Measurements from ENCODE around the gene GRM8. TPM values are rescaled to one million over a fixed set of nuclear protein-coding genes. Genes with fewer than 3 reads are reported as not detected.
A peak's percentile ranks its signal among the peaks of the same experiment; 100 is the strongest.

GRM8 gene
- total RNA-seq, 1 experiment from 2014 or later, result 1.8 TPM

DNA sequence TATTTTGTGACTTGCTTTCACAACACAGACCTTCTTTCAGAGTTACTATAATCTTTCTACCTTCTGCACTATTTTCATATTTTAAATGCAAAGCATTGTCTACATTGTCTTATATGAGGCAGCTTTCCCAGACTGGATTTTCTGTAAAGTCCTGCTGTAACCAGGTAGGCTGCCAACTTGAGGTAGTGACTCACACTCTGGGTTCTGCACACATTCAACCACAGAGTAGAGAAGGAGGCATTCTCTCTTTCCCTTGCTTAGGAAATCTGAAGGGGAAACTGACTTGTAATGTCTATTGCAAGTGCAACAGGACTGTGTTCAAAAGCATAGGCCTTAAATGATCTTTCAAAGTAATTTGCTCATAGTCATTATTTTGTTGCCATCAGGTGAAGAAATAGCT, 461.4 kb downstream of the GRM8 start:
- Histone ChIP-seq H2AK5ac (ENCODE audit: insufficient read length, low read length) (no peak overlapping the region), H2BK15ac (ENCODE audit: low read depth, low read length) (no peak overlapping the region), H4K8ac (replicated peaks; ENCODE audit: insufficient read length, low read depth, low read length) (no peak overlapping the region), H3T11ph (ENCODE audit: low read length) (no peak overlapping the region), H4K91ac (ENCODE audit: insufficient read length, low read depth, low read length) (no peak overlapping the region), H3K27me3 (ENCODE audit: insufficient read depth, low read length) (no peaks in the 10 kb centered on the region), H2BK12ac (ENCODE audit: insufficient read length, low read depth, low read length) (no peak overlapping the region), H2AFZ (ENCODE audit: low read length) (no peak overlapping the region), H3K18ac (ENCODE audit: insufficient read length, low read depth, low read length) (no peak overlapping the region), H3K4me1 (ENCODE audit: insufficient read depth, low read length) (no peaks in the 10 kb centered on the region), H3K14ac (ENCODE audit: insufficient read depth, low read length) (no peak overlapping the region), H3K79me1 (ENCODE audit: insufficient read depth, low read depth, low read length, poor library complexity, severe bottlenecking) (no peaks in the 10 kb centered on the region), H3K23ac (ENCODE audit: insufficient read length, low read depth, low read length) (no peak overlapping the region), H3K4ac (ENCODE audit: low read depth, low read length) (no peak overlapping the region), H3K27ac (ENCODE audit: insufficient read length, low read depth, low read length) (no peak overlapping the region), H4K5ac (ENCODE audit: insufficient read length, low read depth, low read length) (no peak overlapping the region), H3K23me2 (ENCODE audit: insufficient read length, low read depth, low read length, poor library complexity, severe bottlenecking) (no peaks in the 10 kb centered on the region), H4K20me1 (ENCODE audit: control insufficient read depth, insufficient read depth, insufficient read length) (no peaks in the 10 kb centered on the region), H3K79me2 (ENCODE audit: insufficient read depth, low read length) (no peaks in the 10 kb centered on the region), H2BK20ac (ENCODE audit: low read depth, low read length, poor library complexity, severe bottlenecking) (no peak overlapping the region), H2BK120ac (ENCODE audit: low read depth, low read length, poor library complexity, severe bottlenecking) (no peak overlapping the region), H3K9me3 (ENCODE audit: control insufficient read depth, low read depth, low read length) (no peaks in the 10 kb centered on the region), H2BK5ac (ENCODE audit: insufficient read length, low read length) (no peak overlapping the region), H3K4me2 (ENCODE audit: insufficient read depth, insufficient read length, low read length) (no peak overlapping the region), H3K56ac (ENCODE audit: insufficient read length, low read depth, low read length) (no peak overlapping the region), H3K9ac (ENCODE audit: extremely low read depth, insufficient read length, low read length) (no peak overlapping the region)
- H3K4me3 Mint-ChIP-seq, result no peak overlapping the region
- no peaks in the 10 kb centered on the region for H3K36me3 Mint-ChIP-seq (ENCODE audit: insufficient read depth in 1 of 3, low read depth in 3 of 3)
- H3K27me3 Mint-ChIP-seq (ENCODE audit: low read depth), result no peaks in the 10 kb centered on the region
- TF ChIP-seq, protein P1, sequence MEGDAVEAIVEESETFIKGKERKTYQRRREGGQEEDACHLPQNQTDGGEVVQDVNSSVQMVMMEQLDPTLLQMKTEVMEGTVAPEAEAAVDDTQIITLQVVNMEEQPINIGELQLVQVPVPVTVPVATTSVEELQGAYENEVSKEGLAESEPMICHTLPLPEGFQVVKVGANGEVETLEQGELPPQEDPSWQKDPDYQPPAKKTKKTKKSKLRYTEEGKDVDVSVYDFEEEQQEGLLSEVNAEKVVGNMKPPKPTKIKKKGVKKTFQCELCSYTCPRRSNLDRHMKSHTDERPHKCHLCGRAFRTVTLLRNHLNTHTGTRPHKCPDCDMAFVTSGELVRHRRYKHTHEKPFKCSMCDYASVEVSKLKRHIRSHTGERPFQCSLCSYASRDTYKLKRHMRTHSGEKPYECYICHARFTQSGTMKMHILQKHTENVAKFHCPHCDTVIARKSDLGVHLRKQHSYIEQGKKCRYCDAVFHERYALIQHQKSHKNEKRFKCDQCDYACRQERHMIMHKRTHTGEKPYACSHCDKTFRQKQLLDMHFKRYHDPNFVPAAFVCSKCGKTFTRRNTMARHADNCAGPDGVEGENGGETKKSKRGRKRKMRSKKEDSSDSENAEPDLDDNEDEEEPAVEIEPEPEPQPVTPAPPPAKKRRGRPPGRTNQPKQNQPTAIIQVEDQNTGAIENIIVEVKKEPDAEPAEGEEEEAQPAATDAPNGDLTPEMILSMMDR (conservative IDR thresholded peaks at IDR 0.05), result no peak
- H3K27ac Mint-ChIP-seq, result 0 out of 7 replicates have a peak overlapping the region, but pooled peaks of 1 of the 3 experiments have one; percentile 55
- no peaks in the 10 kb centered on the region for H3K9me3 Mint-ChIP-seq
- DNase-seq, result no peak
- H3K4me1 Mint-ChIP-seq, result peaks cover 11% of the 10 kb centered on the region in 2 experiments; a peak in 3 of 4 replicates

Measured in H9 (cell line).